IPS-15b (cell line): ENCODE data around the gene KAT7.

Source experiments
- H3K27me3 ChIP-seq: one replicate; pipeline ENCODE4 v1.6.1; 2013; ENCODE audit warnings: low read length; ENCODE audit not compliant: control insufficient read depth, insufficient read depth
- H3K36me3 ChIP-seq: one replicate; pipeline ENCODE4 v1.6.1; 2013; ENCODE audit warnings: low read length; ENCODE audit not compliant: control insufficient read depth, insufficient read depth
- H3K4me1 ChIP-seq: one replicate; pipeline ENCODE4 v1.6.1; 2013; ENCODE audit warnings: mild to moderate bottlenecking, low read length; ENCODE audit not compliant: control insufficient read depth, insufficient read depth
- H3K4me3 ChIP-seq: one replicate; pipeline ENCODE4 v1.5.1; 2013; ENCODE audit warnings: low read depth, low read length
- H3K9ac ChIP-seq: one replicate; pipeline ENCODE4 v1.6.1; 2013; ENCODE audit warnings: low read depth, mild to moderate bottlenecking, low read length
- H3K9me3 ChIP-seq: one replicate; pipeline ENCODE4 v1.6.1; 2013; ENCODE audit warnings: mild to moderate bottlenecking, low read length; ENCODE audit not compliant: control insufficient read depth, insufficient read depth

KAT7 gene

DNA sequence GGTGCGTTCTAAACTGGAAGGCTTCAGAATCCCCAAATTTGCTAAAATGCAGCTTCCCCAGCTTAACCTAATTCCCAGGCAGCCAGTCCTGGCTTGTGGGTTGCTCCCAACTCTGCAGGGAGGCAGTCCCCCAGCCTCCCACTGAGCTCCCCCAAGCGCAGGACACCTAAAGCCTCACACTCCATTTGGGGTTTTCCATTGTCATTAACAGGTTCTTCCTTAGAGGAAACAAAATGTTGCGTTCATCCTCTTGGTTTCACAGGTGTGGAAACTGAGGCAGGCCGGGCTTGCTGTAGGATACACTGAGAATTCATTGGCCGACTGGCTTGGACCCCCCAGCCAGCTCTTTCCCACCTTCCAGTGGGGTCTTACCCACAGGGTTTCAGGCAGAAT, 61.7 kb downstream of the KAT7 start:
- Histone ChIP-seq H3K4me3 (peak overlapping the region; percentile 54), H3K27me3 (peaks cover 41% of the 10 kb centered on the region), H3K4me1 (peaks cover 10% of the 10 kb centered on the region), H3K36me3 (peaks cover 3% of the 10 kb centered on the region), H3K9me3 (no peaks in the 10 kb centered on the region), H3K9ac (no peak overlapping the region)

DNA sequence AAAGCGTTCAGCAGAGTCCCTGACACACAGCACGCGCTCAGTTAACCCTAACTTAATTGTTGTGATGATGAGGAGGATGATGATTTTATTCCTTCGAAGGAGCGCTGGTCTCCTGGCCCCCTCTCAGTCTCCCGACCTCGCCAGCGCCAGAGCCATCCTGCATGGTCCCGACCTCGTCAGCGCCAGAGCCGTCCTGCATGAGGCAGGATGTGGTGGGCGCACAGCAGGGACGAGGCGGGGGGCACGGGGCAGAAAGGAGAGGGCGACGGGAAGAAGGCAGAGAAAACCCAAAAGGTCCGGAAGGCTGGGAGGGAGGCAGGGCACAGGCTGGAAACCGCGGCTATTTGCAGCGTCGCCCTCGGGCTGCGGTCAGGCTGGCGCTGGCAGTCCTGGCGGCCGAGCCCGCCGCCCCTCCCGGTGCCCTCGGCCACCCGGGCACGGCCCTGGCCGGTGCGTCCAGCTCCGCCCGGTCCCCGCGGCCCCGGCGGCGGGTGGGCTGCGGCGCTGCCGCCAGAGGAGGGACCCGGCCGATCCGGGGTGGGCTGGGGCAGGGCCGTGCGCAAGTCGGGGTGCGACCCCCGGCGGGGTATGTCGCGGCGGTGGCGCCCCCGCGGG, 62.4 kb downstream of the KAT7 start:
- Histone ChIP-seq H3K9me3 (no peaks in the 10 kb centered on the region), H3K9ac (no peak overlapping the region), H3K4me3 (peak overlapping the region; percentile 54), H3K27me3 (peaks cover 45% of the 10 kb centered on the region), H3K36me3 (peaks cover under 1% of the 10 kb centered on the region), H3K4me1 (peaks cover 10% of the 10 kb centered on the region)

DNA sequence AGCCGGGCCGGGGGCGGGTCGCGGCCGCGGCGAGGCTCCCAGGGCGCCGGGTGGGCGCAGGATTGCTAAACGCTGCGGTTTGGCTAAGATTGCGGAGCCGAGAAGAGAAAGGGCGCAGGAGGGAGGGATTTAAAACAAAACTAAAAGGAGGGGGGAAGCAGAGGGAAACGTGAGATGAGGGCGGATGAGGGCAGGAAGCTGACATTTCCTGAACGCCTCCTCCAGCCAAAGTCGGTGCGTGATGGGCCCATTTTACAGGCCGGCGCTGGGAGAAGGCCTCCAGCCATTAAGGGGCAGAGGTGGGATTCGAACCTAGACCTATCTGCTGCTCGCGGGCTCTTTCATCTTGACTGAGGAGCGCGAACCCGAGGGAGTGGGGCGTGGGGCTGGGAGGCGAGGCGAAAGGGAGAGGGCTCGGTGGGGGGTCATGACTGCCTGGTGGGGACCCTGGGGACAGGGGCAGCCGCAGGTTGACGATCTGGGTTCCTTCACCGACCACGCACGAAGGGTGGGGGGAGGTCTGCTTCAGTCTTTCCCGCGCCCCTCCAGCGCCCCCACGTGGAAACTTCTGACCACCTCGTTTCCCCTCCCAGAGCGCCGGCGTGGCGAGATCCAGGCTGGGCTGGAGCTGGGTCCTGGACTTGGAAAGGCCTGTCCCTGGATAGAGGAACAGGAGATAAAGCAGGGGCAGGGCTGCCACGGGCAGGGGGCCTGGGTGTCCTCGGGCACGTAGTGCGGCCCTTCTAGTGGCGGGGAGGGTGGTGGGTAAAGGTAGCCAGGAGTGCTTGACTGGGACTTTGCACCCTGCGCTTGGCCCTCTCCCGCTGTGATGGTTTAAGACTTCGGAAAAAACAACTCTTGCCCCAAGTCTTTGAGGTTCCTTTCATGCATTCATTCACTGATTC, 63.2 kb downstream of the KAT7 start:
- peaks cover 46% of the 10 kb centered on the region for H3K27me3 ChIP-seq
- H3K9me3 ChIP-seq: no peaks in the 10 kb centered on the region
- H3K4me1 ChIP-seq: peaks cover 10% of the 10 kb centered on the region
- H3K9ac ChIP-seq: no peak overlapping the region
- peak overlapping the region; percentile 54 for H3K4me3 ChIP-seq
- H3K36me3 ChIP-seq: no peaks in the 10 kb centered on the region

DNA sequence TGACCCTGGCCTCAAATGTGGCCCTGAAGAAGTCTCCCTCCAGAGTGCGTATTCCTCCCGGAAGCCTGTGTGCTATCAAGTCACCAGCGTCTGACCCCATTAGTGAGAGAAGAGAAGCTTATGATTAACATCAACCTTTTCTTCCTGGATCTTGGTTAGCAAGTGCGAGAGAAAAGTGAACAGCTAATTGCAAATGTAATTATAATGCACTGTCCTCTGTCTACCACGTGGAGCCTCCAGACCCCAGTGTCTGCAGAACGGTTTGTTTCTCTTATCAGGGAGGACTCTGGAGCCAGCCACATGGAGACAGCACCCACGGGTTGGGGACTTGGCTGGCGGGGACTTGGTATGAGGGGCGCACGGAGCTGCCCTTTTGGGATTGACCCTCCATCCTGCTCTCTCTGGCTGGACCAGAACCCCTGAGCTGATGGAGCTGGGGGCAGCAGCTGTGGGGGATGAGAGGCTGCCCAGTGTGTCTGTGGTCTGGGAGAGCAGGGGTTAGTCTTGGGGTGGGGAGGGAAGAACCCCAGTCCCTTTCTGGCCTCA, 65.1 kb downstream of the KAT7 start:
- H3K9me3 ChIP-seq: no peaks in the 10 kb centered on the region
- H3K27me3 ChIP-seq: peaks cover 47% of the 10 kb centered on the region
- H3K4me3 ChIP-seq: no peak overlapping the region
- H3K4me1 ChIP-seq: peaks cover 7% of the 10 kb centered on the region
- no peaks in the 10 kb centered on the region for H3K36me3 ChIP-seq
- H3K9ac ChIP-seq: no peak overlapping the region

DNA sequence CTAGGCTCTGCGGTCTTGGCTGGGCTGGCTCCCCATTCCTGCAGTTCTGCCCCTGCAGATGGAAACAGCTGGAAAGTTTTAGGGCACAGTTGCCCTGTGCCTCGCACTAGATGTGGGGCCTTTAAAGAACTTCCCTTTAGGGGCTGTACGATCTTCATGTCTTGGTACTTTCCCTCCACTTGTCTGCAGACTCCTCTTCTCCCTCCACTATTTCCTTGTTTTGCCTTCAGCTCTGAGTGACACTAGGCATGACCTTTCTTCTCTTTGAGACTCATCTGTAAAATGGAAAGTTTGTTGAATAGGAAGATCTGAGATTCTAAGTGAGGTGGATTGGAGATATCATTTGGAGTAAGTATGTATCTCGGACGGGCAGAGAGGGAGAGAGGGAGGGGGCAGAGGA, 65.6 kb downstream of the KAT7 start:
- Histone ChIP-seq H3K36me3 (no peaks in the 10 kb centered on the region), H3K4me1 (peaks cover 7% of the 10 kb centered on the region), H3K4me3 (no peak overlapping the region), H3K9ac (no peak overlapping the region), H3K27me3 (peaks cover 49% of the 10 kb centered on the region), H3K9me3 (no peaks in the 10 kb centered on the region)

DNA sequence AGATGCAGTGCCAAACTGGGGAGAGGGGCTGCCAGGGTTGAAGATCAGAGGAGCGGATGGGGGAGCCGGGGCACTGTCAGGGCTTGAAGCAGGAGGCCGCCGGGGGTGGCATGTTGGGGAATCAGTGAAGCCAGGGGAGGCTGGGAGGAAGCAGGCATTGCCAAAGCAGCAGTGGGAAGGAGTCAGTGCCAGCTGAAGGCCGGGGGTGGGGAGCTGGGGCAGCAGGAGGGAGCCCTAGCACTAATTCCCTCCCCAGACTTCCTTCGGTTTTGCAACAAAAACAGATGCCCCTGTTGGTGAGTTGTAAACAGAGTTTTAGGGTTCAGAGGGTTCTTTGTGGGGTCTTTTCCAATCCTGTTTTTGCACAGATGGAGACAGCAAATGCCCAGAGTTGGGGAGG, 70.3 kb downstream of the KAT7 start:
- Histone ChIP-seq H3K36me3 (no peaks in the 10 kb centered on the region), H3K27me3 (peaks cover 25% of the 10 kb centered on the region), H3K4me1 (peaks cover 3% of the 10 kb centered on the region), H3K9ac (no peak overlapping the region), H3K9me3 (no peaks in the 10 kb centered on the region), H3K4me3 (no peak overlapping the region)

DNA sequence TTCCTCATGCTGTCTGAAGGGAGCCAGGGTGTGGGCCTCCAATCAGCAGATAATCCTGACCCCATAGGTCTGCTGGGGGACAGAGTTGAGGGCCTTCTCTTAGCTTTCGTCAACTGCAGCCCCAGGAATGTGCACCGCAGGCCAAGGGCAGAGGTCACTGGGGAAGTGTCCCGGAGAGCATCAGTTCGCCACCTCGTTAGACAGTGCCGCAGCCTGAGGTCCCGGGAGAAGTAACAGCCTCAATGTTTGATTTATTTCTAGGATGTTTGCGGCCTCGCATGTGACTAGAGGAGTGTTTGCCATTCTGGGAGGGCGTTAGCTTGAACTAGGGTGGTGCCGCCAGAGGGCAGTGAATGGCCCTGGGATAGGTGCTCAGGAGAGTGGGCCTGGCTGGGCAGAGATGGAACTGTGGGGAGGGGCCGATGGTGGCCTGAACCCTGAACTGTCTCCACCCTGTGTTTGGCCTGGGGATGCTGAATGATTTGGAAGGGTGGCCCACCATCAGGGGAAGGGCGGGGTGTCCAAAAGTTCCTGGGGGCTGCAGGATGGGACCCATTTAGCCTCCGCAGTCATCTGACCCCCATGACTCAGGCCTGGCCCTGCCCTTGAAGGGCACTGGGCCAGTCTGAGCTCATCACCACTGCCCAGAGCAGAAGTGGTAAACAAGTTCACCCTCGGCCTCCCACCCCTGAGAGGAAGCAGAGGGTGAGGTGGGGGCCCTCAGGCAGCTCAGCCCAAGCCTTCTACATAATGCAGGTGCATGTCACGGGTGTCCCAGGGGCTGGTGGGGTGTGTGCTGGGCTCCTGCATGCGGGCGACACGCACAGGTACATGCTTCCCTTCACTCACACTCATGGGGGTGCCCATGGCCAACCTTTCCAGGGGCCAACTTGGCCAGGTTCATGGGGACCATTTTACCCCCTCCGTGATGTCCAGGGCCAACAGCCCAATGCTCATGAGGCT, 71.8 kb downstream of the KAT7 start:
- Histone ChIP-seq H3K9ac (no peak overlapping the region), H3K4me1 (peaks cover 6% of the 10 kb centered on the region), H3K4me3 (no peak overlapping the region), H3K36me3 (no peaks in the 10 kb centered on the region), H3K9me3 (no peaks in the 10 kb centered on the region), H3K27me3 (peaks cover 13% of the 10 kb centered on the region)

DNA sequence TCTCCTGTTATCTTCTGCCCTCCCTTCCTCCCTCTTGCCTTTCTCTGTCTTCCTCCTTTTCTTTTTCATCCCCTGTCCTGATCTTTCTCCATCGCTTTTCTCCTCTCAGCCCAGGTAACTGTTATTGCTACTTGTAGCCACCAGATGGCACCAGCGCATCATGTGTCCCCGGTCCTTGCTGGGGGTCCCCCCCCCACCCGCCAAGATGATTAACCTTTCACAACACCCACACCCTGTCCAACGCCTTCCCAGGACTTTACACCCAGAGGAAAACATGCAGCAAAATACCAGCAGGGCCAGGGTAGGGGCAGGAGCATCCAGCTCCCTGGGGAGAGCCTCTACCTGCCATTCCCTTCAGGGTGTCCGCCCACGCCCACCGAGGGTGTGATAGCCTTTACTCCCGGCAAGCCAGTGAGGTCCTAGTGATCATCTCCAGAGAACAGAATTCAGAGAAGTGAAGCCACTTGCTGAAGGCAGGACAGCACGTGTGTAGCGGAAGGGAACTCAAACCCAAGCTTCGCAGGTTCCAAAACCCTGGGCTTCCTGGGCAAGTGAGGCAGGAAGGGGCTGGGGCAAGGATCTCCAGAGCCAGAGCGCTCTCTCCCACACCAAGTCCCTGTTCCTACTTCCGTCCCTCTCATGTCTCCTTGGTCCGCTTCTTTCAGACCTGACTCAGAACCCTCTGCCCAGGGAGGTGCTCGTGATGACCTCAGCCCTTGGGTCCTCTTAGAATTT, 72.8 kb downstream of the KAT7 start:
- Histone ChIP-seq H3K9me3 (no peaks in the 10 kb centered on the region), H3K4me1 (peaks cover 15% of the 10 kb centered on the region), H3K27me3 (peaks cover 9% of the 10 kb centered on the region), H3K4me3 (peak overlapping the region; percentile 22), H3K36me3 (no peaks in the 10 kb centered on the region), H3K9ac (no peak overlapping the region)

DNA sequence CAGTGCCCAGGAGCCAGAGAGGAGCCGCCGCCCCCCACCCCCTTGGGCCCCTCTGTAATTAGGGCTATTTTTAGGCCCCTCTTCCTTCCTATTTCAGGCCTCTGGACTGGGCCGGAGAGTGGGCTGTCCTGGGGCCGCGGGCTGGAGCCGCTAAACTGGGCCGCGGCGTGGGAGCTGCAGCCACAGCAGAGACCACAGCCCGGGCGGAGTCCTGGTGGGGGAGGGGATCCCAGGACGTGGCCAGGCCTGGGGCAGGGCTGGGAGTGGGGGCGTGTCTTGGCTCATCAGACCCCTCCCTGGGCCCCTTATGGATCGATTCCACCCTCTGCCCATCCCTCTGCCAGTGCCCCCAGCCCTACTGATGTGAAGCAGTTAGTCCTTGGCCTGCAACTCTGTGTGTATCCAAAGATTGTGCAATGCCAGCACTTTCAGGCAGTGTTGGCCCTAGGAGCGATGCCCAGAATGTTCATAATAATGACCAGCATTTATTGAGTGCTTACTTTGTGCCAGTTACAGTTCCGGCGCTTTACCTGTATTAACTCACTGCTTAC, 74.4 kb downstream of the KAT7 start:
- Histone ChIP-seq H3K9ac (no peak overlapping the region), H3K4me3 (no peak overlapping the region), H3K27me3 (peaks cover 6% of the 10 kb centered on the region), H3K36me3 (no peaks in the 10 kb centered on the region), H3K4me1 (peaks cover 15% of the 10 kb centered on the region), H3K9me3 (no peaks in the 10 kb centered on the region)

DNA sequence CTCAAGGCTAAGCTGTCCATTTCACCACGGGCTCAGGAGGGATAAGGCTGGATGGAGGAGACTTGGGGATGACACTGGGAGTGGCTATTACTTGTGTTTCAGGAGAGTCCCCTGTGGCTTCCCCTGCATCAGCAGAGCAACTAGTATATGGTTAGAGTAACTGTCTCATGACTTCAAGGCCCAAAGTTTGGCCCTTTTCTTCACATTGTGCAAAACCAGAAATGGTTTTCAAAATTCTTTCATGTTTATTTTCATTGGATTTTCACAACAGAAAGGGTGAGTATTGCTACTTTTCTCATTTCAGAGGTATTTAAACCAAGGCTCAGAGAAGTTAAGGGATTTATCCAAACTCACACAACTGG, 77.5 kb downstream of the KAT7 start:
- H3K36me3 ChIP-seq: no peaks in the 10 kb centered on the region
- H3K4me1 ChIP-seq: peaks cover 15% of the 10 kb centered on the region
- H3K9ac ChIP-seq: no peak overlapping the region
- no peaks in the 10 kb centered on the region for H3K9me3 ChIP-seq
- peak overlapping the region; percentile 16 for H3K4me3 ChIP-seq
- no peaks in the 10 kb centered on the region for H3K27me3 ChIP-seq
